Ecto neural progenitor cell (in vitro differentiated cells): ENCODE results near the gene PREX1.

Experiments
- DNase-seq: peaks from one replicate; pipeline ENCODE4 v3.0.0-alpha.2; 2018; ENCODE audit warnings: low spot score

The PREX1 gene

DNA sequence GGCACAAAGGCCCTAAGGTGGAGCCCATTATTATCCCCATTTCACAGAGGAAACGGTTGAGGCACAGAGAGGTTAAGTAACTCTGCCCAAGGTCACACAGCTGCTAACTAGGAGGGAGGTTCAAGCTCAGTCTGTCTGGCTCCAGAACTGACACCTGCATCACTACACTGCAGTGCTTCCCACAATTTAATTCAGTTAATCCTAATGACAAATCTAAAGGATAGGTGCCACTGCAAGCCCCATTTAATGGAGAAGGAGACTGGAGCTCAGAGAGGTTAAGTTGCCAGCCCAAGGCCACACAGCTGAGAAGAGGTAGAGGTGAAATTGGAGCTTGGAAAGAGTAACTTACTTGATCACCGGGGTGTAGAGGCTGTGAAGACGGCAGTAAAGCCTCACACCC lies 148.8 kb downstream of the PREX1 start:
- DNase-seq, result no peak

GRCh38 chr20:48678421-48678820 lies 149.4 kb downstream of the PREX1 start:
- DNase-seq, result no peak

DNA sequence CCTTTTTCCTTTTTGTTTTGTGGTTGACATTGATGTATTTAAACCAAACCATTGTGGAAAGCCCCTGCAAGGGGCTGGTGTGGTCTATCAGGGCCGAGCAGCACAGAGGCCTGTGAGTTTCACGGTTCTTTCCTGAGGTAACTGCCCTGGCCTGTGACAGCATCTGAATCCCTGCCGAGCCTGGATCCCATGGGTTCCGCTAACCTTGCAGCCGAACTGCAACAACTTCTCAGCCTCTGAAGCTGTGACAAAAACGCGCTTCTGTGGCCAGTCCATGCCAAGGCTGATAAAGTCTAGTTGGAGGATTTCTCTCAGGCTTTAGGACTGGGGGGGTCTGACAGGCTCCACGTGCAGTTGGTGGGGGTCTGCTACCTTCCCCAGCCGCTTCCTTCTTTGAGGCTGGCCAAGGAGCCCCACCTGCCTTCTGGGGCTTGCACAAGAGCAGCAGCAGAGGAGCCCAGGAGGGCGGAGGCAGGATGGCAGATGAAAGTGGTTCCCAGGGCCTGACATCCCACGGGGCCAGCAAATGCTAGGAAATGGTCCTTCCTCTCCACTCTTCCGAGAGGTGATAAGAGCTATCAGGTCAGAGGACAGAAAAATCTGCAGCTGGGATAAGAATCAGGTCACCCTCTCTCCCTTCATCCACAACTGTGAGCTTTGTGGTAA lies 150.9 kb downstream of the PREX1 start:
- no peak for DNase-seq

DNA sequence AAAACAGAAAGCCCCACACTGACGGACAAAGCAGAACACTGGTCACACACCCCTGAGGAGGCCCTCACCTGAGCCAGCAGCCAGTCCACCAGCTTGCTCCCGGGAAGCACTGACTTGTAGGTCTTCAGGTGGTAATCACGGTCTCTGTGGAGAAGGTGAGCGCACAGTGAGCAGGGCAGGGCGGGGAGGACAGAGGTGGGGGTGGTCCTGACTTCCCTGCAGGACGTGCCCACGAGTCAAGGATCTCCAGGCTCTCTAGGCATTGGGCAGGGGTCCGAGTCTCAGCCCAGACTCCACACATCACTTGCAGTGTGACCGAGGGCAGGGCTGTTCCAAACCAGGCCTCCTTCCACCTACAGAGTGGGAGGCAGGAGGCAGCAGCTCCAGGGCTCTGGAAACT lies 151.7 kb downstream of the PREX1 start:
- no peak for DNase-seq

GRCh38 chr20:48674461-48674860 lies 153.3 kb downstream of the PREX1 start:
- DNase-seq, result no peak

DNA sequence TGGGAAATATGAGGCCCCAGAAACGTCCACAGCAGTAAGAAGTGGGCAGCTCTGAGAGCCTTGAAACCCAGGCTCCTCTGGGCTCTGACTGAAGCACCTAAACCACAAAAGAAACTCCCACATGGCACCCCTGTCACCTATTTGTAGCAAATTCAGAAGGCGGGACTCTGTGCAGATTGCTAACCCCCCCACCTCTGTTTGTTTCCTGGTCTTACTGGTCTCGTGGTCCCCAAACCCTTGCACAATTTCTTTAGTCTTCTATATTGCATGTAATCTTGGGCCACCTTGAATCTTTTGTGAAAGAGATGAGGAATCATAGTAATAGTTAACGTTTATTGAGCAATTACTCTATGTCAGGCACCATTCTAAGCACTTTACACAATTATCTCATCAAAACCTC lies 154.3 kb downstream of the PREX1 start:
- DNase-seq, result no peak

GRCh38 chr20:48672324-48672723 lies 155.5 kb downstream of the PREX1 start:
- DNase-seq, result no peak

- no peak for DNase-seq
Measured at GRCh38 chr20:48671141-48671540, 156.7 kb downstream of the PREX1 start.

GRCh38 chr20:48669946-48670605 lies 157.7 kb downstream of the PREX1 start:
- no peak for DNase-seq

GRCh38 chr20:48668451-48668946 lies 159.3 kb downstream of the PREX1 start:
- DNase-seq, result no peak

DNA sequence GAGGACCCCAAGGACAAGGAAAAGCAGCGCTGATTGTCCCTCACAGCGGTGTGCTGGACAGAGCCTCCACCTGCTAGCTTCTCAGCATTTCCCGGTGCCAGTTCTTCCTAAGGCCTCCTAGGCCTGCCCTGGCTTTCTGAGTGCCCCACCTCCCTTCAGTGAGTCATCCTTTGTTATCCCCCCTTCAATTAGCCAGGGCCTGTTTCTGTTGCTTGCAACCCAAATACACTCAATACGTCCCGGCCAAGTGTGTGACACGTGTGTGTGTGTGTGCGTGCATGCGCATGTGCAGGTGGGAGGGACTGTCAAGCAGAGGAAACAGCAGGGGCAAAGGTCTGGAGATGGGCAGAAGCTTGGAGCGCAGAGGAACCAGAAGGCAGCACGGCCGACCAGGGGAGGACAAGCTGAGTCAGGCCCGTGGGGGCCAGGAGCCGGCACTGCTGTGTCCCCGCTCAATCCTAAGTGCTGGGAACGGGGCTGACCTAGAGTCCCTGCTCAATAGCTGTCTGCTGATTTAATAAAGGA lies 159.8 kb downstream of the PREX1 start:
- no peak for DNase-seq

DNA sequence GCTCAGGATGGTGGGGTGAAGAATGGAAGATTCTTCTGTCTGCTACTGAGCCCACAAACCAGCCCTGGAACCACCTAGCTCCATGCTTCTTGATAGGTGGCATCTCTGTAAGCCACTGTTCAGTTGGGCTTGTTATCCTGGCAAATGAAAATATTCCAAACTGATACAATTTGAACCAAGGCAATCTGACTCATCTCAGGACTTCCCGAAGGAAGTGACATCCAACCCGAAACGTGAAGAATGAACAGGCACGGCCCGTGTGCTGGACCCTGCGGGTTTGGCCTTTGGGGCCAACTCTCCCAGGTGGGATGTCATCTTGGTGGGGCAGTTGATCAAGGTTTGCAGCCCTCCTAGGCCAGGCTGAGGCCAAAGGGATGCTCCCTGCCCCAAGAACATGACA lies 160.3 kb downstream of the PREX1 start:
- DNase-seq, result no peak

- DNase-seq, result no peak
Measured at GRCh38 chr20:48665785-48666184, 162.0 kb downstream of the PREX1 start.

DNA sequence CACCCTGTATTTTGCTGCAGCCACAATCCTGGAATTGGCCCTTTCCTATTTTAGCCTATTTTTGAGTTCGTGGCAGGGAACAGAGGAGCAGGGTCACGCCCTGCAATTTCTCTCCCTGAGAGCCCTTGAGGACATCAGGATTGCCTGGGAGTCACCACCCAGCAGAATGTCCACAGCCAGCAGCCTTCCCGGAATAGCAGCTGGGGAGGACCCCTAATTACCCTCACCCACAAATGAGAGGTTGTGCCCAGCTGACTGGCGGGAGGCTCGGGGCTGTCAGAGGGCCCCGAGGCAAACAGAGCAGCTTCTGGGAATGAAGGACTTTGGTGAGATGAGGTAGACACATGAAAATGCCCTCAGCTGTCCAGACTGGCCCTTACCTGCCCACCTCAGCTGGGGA lies 165.1 kb downstream of the PREX1 start:
- DNase-seq, result no peak

- no peak for DNase-seq
Measured at GRCh38 chr20:48661575-48662455, 166.0 kb downstream of the PREX1 start.

DNA sequence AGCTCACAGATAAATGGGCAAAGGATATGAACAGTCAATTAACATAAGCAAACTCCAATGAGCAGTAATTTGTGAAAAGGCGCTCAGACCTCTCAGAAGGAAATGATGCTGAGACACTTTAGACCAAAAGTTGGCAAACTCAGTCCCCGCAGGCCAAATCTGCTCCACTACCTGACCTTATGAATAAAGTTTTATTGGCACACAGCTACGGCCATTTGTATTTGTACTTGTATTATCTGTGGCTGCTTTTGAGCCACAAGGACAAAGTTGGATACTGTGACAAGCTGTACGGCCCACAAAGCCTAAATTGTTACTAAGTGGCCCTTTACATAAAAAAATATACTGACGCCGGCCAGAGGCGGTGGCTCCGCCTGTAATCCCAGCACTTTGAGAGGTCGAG lies 167.0 kb downstream of the PREX1 start:
- DNase-seq, result no peak

DNA sequence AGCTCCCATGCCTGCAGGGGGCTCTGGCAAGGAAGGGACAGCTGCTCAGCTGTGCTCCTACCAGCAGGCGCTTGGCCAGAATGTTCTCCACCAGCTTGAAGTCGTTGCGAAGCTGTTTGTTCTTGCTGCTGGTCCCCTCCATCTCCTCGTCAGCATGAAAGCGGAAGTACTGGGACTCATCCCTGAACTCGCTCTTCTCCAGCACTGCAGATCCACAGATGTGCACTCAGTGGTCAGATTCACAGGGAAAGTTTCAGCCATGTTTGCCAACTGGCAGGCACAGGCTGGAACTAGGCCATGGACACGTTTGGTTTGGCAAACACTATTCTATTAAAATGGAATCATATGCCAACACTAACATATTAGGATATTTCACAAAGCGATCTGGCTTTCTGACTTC lies 167.9 kb downstream of the PREX1 start:
- DNase-seq, result no peak

GRCh38 chr20:48658505-48658904 lies 169.3 kb downstream of the PREX1 start:
- no peak for DNase-seq

DNA sequence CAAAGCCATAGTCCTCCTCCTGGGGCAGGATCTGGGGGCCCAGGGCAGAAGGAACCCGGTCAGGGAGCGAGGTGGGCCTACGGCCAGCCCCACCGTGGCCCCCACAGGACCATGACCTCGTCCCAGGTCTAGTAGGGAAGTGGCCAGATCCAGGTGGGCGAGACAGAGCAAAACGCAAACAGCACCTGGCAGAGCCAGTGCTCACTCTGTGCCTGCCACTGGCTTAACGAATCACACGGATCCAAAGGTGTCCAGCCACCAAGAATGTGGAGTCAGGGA lies 169.7 kb downstream of the PREX1 start:
- DNase-seq, result no peak

DNA sequence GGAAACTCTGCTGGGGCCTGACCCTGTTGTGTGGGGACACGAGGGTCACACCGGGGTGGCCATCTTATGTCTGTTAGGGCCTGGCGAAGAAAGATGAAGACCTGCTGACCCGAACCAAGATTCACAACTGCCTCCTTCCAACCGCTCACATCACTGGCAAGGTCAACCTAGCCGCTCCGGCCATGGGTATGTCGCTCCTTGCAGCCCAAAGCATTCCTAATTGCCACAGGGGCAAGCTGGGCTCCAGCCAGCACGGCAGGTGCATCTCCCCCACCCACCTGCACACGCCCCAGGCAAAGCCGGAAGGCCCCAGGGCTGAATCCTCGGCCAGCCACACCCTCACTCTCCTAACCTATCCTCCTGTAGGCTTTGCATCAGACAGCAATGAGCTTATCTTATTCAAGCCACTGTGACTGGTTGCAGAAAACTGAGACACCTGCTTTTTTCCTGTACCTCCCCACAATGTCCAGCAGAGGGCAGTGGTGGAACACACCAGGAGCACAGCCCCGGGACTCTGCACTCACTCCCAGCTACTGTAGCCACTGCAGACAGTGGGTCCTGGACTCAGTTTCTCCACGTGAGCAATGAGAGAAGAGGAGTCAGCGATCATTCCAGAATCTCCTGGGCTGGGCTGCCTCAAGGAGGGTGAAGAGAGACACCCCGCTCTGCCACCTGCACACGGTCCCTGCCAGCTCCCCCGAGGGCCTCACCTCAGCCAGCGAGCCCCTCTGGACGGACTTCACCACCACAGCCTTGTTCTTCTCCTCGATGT lies 170.2 kb downstream of the PREX1 start:
- peak; percentile 80 for DNase-seq

DNA sequence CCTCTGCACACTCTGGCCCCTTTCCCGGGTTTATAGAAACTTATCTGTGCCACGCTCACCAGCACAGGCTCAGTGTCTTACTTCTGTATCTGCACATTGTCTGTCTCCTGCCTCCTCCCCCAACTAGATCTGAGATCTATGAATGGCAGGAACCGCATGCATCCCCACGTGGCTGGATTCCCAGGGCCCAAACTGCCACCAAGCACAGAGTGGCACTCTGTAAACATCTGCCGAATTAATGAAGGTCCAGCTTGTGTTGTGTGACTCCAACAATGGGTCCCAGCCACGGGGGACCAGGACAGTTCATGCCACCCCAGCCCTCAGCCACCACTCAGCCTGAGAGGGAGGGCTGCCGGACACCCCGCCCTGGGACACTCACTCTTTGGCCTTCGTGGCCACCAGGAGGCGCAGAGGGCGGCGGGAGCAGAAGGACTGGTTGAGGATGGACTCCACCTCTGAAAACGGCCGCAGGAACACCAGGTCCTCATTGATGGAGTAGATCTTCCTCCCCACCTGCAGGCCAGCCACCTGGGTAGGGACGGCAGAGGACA lies 171.1 kb downstream of the PREX1 start:
- peak; percentile 62 for DNase-seq

DNA sequence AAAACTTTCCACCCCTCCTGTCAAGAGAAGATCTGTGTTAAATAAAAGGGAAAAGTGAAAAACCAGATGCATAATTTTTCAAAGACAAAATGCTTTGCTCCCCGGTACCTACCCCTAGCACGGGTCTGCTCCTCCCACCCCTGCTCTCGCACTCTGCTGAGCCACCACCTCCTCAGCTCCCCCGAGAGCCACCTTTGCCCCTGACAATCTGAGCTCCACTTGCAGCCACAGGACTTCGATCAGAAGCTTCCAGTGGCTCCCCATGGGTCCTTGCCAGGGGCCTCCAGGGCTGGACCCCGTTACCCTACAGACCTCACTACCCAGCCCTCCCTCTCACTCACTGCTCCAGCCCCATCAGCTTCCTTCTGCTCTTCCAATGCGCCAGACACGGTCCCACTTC lies 171.7 kb downstream of the PREX1 start:
- DNase-seq, result no peak
